SJSA1 (cell line): Measurements from ENCODE around the gene IL17C. TPM values are rescaled to one million over a fixed set of nuclear protein-coding genes. Genes with fewer than 3 reads are reported as not detected.

ENCODE experiments used
- DNase-seq, 2 experiments: peaks; one replicate each; pipeline ENCODE4 v3.0.0-alpha.2; 2015 to 2020; ENCODE audit warnings: low spot score in 2 of 2, low read depth in 1 of 2
- H3K27ac ChIP-seq: fragments of 250-450 bp; sonication (Bioruptor Pico); 2 replicates; pipeline ENCODE4 v1.5.1; 2020; ENCODE audit warnings: mild to moderate bottlenecking, moderate library complexity
- H3K27me3 ChIP-seq: fragments of 250-450 bp; sonication (Bioruptor Pico); replicated peaks from 2 replicates; pipeline ENCODE4 v1.5.1; 2020; ENCODE audit warnings: mild to moderate bottlenecking, moderate library complexity
- H3K36me3 ChIP-seq: fragments of 250-450 bp; sonication (Bioruptor Pico); 2 replicates; pipeline ENCODE4 v1.5.1; 2020; ENCODE audit warnings: mild to moderate bottlenecking
- H3K4me1 ChIP-seq: fragments of 250-450 bp; sonication (Bioruptor Pico); replicated peaks from 2 replicates; pipeline ENCODE4 v1.6.1; 2021; ENCODE audit warnings: mild to moderate bottlenecking
- H3K4me3 ChIP-seq: fragments of 250-450 bp; sonication (Bioruptor Pico); 2 replicates; pipeline ENCODE4 v1.5.1; 2020; ENCODE audit warnings: mild to moderate bottlenecking
- H3K9me3 ChIP-seq: fragments of 250-450 bp; sonication (Bioruptor Pico); replicated peaks from 2 replicates; pipeline ENCODE4 v1.5.1; 2020; ENCODE audit warnings: mild to moderate bottlenecking
- total RNA-seq: library from RNA; depleted of rRNA; stranded (reverse); fragments of >200 nt; shearing (Covaris generic); gene quantifications from 2 replicates; pipeline ENCODE4 v1.2.3, GENCODE V29; 2014

Gene IL17C
- total RNA-seq, 1 experiment from 2014 or later = not detected

- Histone ChIP-seq H3K27ac (peak overlapping the region; percentile 80; the same call in 1 of the 2 replicates), H3K9me3 (no peaks in the 10 kb centered on the region), H3K4me3 (no peak overlapping the region), H3K4me1 (peaks cover 27% of the 10 kb centered on the region), H3K36me3 (peaks cover 81% of the 10 kb centered on the region), H3K27me3 (no peaks in the 10 kb centered on the region)
- DNase-seq = no peak
Observed at GRCh38 chr16:88627531-88628411, 10.6 kb upstream of the IL17C start.

GRCh38 chr16:88628512-88628974 lies 9.8 kb upstream of the IL17C start:
- peaks cover 80% of the 10 kb centered on the region for H3K36me3 ChIP-seq
- H3K4me1 ChIP-seq = peaks cover 27% of the 10 kb centered on the region
- no peaks in the 10 kb centered on the region for H3K9me3 ChIP-seq
- DNase-seq = no peak
- no peak overlapping the region for H3K4me3 ChIP-seq
- no peaks in the 10 kb centered on the region for H3K27me3 ChIP-seq
- H3K27ac ChIP-seq = no peak overlapping the region

- no peak for DNase-seq
- Histone ChIP-seq H3K27me3 (no peaks in the 10 kb centered on the region), H3K36me3 (peaks cover 76% of the 10 kb centered on the region), H3K9me3 (no peaks in the 10 kb centered on the region), H3K27ac (no peak overlapping the region), H3K4me3 (no peak overlapping the region), H3K4me1 (peaks cover 27% of the 10 kb centered on the region)
Observed at GRCh38 chr16:88629835-88630234, 8.5 kb upstream of the IL17C start.

- Histone ChIP-seq H3K36me3 (peaks cover 70% of the 10 kb centered on the region), H3K4me3 (no peak overlapping the region), H3K27me3 (no peaks in the 10 kb centered on the region), H3K27ac (no peak overlapping the region), H3K9me3 (no peaks in the 10 kb centered on the region), H3K4me1 (peaks cover 22% of the 10 kb centered on the region)
- no peak for DNase-seq
Observed at GRCh38 chr16:88630433-88630832, 7.9 kb upstream of the IL17C start.

- no peak overlapping the region for H3K4me3 ChIP-seq
- H3K27ac ChIP-seq = no peak overlapping the region
- DNase-seq = no peak
- H3K36me3 ChIP-seq = peaks cover 67% of the 10 kb centered on the region
- H3K4me1 ChIP-seq = peaks cover 17% of the 10 kb centered on the region
- H3K9me3 ChIP-seq = no peaks in the 10 kb centered on the region
- H3K27me3 ChIP-seq = no peaks in the 10 kb centered on the region
Observed at GRCh38 chr16:88630941-88631340, 7.4 kb upstream of the IL17C start.

- Histone ChIP-seq H3K4me1 (peaks cover 13% of the 10 kb centered on the region), H3K27me3 (no peaks in the 10 kb centered on the region), H3K9me3 (no peaks in the 10 kb centered on the region), H3K27ac (no peak overlapping the region), H3K36me3 (peaks cover 66% of the 10 kb centered on the region), H3K4me3 (no peak overlapping the region)
- DNase-seq = no peak
Observed at GRCh38 chr16:88631384-88631783, 7.0 kb upstream of the IL17C start.

GRCh38 chr16:88631920-88632586 lies 6.3 kb upstream of the IL17C start:
- H3K9me3 ChIP-seq = no peaks in the 10 kb centered on the region
- no peak for DNase-seq
- H3K27me3 ChIP-seq = no peaks in the 10 kb centered on the region
- H3K36me3 ChIP-seq = peaks cover 64% of the 10 kb centered on the region
- H3K4me3 ChIP-seq = no peak overlapping the region
- peaks cover 6% of the 10 kb centered on the region for H3K4me1 ChIP-seq
- H3K27ac ChIP-seq = no peak overlapping the region

- no peak for DNase-seq
- Histone ChIP-seq H3K4me1 (peaks cover under 1% of the 10 kb centered on the region), H3K9me3 (no peaks in the 10 kb centered on the region), H3K27ac (no peak overlapping the region), H3K36me3 (peaks cover 59% of the 10 kb centered on the region), H3K27me3 (no peaks in the 10 kb centered on the region), H3K4me3 (no peak overlapping the region)
Observed at GRCh38 chr16:88632587-88632930, 5.8 kb upstream of the IL17C start.

GRCh38 chr16:88633684-88634140 lies 4.7 kb upstream of the IL17C start:
- H3K4me3 ChIP-seq = no peak overlapping the region
- H3K4me1 ChIP-seq = no peaks in the 10 kb centered on the region
- no peaks in the 10 kb centered on the region for H3K9me3 ChIP-seq
- peaks cover 48% of the 10 kb centered on the region for H3K36me3 ChIP-seq
- no peak overlapping the region for H3K27ac ChIP-seq
- no peak for DNase-seq
- peaks cover 4% of the 10 kb centered on the region for H3K27me3 ChIP-seq

- Histone ChIP-seq H3K4me3 (no peak overlapping the region), H3K36me3 (peaks cover 41% of the 10 kb centered on the region), H3K27ac (no peak overlapping the region), H3K4me1 (no peaks in the 10 kb centered on the region), H3K27me3 (peaks cover 11% of the 10 kb centered on the region), H3K9me3 (no peaks in the 10 kb centered on the region)
- DNase-seq = no peak
Observed at GRCh38 chr16:88634141-88634993, 4.0 kb upstream of the IL17C start.

- Histone ChIP-seq H3K4me3 (no peak overlapping the region), H3K27ac (no peak overlapping the region), H3K9me3 (no peaks in the 10 kb centered on the region), H3K36me3 (peaks cover 34% of the 10 kb centered on the region), H3K27me3 (peaks cover 19% of the 10 kb centered on the region), H3K4me1 (no peaks in the 10 kb centered on the region)
- DNase-seq = no peak
Observed at GRCh38 chr16:88634994-88635670, 3.2 kb upstream of the IL17C start.

GRCh38 chr16:88635671-88636319 lies 2.6 kb upstream of the IL17C start:
- no peak overlapping the region for H3K4me3 ChIP-seq
- peaks cover 25% of the 10 kb centered on the region for H3K27me3 ChIP-seq
- H3K9me3 ChIP-seq = no peaks in the 10 kb centered on the region

More at GRCh38 chr16:88635671-88636319, 2.6 kb upstream of the IL17C start:
- Histone ChIP-seq H3K4me1 (no peaks in the 10 kb centered on the region), H3K36me3 (peaks cover 27% of the 10 kb centered on the region), H3K27ac (no peak overlapping the region)
- no peak for DNase-seq
